ENCODE measurements around the gene SLCO3A1.

Gene SLCO3A1

GRCh38 chr15:91861223-91861622, 7.7 kb downstream of the SLCO3A1 start:
- DNase-seq (ENCODE audit: low read depth in 2 of 2) = no peak

DNA sequence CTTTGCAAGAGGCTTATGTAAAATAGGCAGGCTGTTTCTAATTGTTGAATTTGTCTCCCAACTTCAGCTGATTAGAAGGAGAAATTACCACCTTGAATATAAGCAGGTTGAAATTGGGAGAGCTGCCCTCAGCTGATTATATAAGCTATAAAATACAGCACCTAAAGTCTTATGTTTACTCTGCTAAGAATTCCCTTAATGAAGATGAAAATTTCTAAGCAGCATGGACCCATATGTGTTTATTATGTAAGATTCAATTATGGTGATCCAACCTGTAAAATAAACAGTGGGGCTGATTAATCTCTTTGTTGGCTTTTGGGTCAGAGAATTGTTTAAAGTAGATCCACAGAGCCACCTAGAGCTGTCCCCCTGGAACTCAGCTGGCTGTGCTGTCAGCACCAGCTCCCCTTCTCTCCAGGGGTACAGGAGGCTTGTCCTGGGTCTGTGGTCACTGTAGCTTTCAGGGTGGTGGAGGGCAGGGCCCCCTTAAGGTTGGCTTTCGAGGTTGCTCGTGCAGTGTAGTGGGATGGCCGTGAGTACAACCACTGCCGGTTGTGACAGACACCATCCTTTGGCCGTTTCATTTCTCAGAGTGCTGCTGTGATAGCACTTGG, 9.5 kb downstream of the SLCO3A1 start:
- no peak for DNase-seq (ENCODE audit: low read depth in 2 of 2)

- DNase-seq (ENCODE audit: low read depth in 2 of 2) = no peak
Measured at GRCh38 chr15:91863621-91864255, 10.2 kb downstream of the SLCO3A1 start.

DNA sequence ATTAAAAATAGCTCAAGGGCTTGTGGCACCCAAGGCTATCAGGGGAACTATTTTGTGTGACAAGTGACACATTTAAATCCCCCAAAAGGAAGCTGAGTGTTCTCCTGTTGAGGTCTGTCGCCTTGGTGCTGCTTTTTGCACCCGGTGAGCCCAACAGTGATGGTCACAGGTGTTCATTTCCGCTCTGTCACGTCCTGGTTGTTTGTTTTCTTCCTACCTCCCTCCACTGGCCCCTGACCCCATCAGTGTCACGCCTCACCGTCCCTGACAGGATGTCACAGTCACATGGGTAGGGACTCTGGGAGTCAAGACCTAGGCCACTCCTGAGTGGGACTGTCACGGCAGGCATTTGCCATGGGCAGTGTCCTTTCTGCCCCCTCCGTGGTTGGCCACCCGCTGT, 11.2 kb downstream of the SLCO3A1 start:
- no peak for DNase-seq (ENCODE audit: low read depth in 2 of 2)

GRCh38 chr15:91865486-91865885, 12.0 kb downstream of the SLCO3A1 start:
- no peak for DNase-seq (ENCODE audit: low read depth in 2 of 2)

DNA sequence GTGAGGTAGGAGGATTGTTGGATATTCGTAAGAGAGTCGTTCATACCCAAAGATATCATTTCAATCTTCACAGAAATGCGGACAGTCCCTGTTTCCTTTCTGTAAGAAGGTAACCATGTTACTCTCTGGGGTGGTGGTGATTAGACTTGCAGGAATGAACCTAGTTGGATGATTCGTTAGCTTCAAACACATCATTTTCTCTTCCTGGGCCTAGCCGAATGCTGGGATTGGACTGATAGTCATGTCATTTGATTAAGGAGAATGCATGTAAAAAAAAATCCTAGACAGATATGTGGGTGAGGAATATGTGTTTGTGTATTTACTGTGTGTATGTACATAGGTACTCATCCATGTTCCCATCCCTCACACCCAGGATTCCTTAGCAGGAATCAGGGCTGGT, 12.4 kb downstream of the SLCO3A1 start:
- DNase-seq (ENCODE audit: low read depth in 2 of 2) = no peak

DNA sequence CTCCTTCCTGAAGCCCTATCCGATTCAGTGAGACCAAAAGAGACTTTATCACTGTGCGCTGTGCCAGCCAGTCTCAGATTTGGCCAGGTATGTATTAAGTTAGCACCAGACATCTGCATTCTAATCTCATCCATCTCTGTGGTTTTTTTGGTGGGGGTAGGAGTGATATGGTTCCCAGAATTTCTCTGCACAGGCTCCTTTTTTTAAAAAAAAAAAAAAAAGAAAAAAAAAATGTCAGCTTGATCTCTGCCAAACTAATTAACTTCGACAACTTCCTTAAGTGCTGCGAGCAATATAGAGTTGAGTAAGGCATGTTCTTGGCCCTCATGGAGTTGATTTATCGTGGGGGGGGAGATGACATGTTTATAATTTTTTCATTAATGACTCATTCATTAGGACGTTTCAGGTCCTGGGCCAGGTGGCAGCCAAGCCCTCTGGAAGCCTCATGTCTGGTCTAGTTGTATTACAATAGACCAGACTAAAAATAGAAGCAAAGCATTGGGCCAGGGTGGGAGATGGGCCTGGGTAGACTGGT, 12.9 kb downstream of the SLCO3A1 start:
- DNase-seq (ENCODE audit: low read depth in 2 of 2) = no peak

- DNase-seq (ENCODE audit: low read depth in 2 of 2) = no peak
Measured at GRCh38 chr15:91866971-91867372, 13.5 kb downstream of the SLCO3A1 start.

- no peak for DNase-seq (ENCODE audit: low read depth in 2 of 2)
Measured at GRCh38 chr15:91867581-91868026, 14.1 kb downstream of the SLCO3A1 start.

DNA sequence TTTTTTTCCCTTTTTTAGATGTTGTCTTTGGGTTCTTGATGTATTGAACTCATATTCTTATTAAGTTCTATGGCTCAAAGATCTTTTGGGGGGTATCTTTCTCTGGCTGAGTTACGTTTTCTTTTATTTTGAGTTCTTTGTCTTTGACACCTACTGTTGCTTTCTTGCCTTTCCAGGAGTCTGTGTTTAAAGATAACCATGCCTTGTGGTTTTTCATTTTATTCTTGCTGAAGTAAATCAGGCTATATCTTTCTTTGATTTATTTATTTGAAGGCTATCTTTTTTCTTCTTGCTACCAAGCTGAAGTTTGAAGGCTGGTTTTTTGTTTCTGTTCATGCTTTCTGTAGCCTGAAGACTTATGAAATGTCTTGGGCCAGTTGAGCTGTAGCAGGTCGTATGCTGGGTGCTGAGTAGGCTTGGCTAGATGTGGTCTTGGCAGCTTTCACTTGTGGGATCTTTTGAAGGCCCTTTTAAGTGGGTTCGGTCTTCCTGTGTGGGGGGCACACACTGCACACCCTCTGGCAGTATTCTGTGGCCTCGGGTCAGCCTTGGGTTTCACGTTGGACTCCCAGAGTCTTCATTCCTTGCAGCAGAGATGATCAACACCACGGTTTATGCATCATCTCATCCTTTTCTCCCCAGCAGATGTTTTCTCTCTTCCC, 17.5 kb downstream of the SLCO3A1 start:
- no peak for DNase-seq (ENCODE audit: low read depth in 2 of 2)

DNA sequence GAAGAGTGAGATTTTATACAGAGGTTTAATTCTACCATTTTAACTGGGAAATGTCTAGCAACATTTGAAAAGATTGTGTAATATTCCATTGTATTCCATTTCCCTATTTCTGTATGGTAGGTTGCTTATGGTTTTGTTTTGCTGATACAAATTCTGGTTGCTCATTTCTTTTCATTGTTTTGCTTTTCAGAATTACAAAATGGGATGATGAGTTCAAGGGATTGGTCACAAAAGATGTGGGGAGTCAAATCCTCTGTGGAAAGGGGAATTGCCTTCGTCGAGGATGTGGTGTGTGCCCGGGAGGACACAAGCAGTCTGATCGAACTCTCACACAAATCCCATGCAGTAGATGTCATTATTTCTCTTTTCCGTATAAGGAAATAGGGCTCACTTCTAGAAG, 18.3 kb downstream of the SLCO3A1 start:
- DNase-seq (ENCODE audit: low read depth in 2 of 2) = no peak

- DNase-seq (ENCODE audit: low read depth in 2 of 2) = no peak
Measured at GRCh38 chr15:91872356-91873137, 19.0 kb downstream of the SLCO3A1 start.

GRCh38 chr15:91873138-91873536, 19.6 kb downstream of the SLCO3A1 start:
- DNase-seq (ENCODE audit: low read depth in 2 of 2) = no peak

- no peak for DNase-seq (ENCODE audit: low read depth in 2 of 2)
Measured at GRCh38 chr15:91874171-91874570, 20.7 kb downstream of the SLCO3A1 start.

GRCh38 chr15:91874992-91875660, 21.6 kb downstream of the SLCO3A1 start:
- no peak for DNase-seq (ENCODE audit: low read depth in 2 of 2)

DNA sequence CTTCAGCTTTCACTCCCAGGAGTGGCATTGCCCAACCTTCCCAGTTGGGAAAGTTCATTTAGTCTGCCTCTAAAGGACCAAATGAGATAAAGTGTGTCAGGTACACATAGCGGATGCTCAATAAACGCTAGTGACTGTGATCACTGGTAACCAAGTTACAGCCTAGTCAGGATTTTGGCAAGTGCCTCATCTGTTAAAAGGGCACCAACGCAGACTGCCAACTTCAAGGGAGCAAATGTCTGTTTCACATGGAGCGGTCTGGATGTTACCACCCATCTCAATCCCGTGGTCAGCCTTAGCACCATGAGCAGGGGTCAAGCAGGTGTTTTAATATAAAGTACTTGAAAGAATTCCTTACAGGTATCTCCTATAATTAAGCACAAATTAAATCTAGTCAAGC, 22.7 kb downstream of the SLCO3A1 start:
- DNase-seq (ENCODE audit: low read depth in 2 of 2) = no peak

DNA sequence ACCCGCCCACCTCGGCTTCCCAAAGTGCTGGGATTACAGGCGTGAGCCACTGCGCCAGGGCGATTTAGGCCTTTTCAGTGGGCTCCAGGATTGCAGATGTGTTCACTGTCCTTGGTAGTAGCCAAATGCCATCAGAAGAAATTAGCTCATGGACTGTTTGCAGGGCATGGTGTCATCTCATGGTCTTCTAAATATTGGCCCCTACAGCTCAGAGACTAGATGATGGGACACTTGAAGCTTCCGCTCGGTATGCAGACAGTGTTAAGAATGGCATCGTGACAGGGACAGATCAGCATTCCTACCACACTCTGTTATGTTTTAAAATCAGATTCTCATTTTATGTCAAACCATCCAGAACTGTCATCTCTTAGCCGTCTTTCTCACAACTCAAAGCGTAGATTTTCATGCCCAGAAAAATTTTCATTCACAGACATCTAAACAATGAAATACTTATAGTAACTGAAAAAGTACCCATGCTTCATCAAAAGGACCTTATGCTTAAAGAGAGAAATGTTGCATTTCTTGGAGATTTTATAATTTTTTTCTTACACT, 24.9 kb downstream of the SLCO3A1 start:
- no peak for DNase-seq (ENCODE audit: low read depth in 2 of 2)

- DNase-seq (ENCODE audit: low read depth in 2 of 2) = no peak
Measured at GRCh38 chr15:91879158-91879557, 25.6 kb downstream of the SLCO3A1 start.

- no peak for DNase-seq (ENCODE audit: low read depth in 2 of 2)
Measured at GRCh38 chr15:91880373-91880772, 26.9 kb downstream of the SLCO3A1 start.

- no peak for DNase-seq (ENCODE audit: low read depth in 2 of 2)
Measured at GRCh38 chr15:91881569-91882297, 28.2 kb downstream of the SLCO3A1 start.
